SK-N-SH treated with all-trans-retinoic acid at 6 μM for 48 hours (cell line): ENCODE results near the gene SOAT2.
A peak's percentile ranks its signal among the peaks of the same experiment; 100 is the strongest.

ENCODE experiments used
- ATAC-seq: fragments of 200-7000 bp; cut with Tn5 transposase; 3 replicates; pipeline ENCODE4 v1.9.1; 2020; ENCODE audit warnings: mild to moderate bottlenecking, moderate library complexity
- ARNTL ChIP-seq: fragments of 450-650 bp; formaldehyde crosslinking; IDR thresholded peaks from 2 replicates; pipeline ENCODE4 v1.5.0; 2020; ENCODE audit warnings: low read depth, mild to moderate bottlenecking, moderate library complexity, borderline replicate concordance
- BACH2 ChIP-seq: fragments of 250-450 bp; sonication (Bioruptor Pico); IDR thresholded peaks from 2 replicates; pipeline ENCODE4 v1.9.0; 2021; ENCODE audit warnings: mild to moderate bottlenecking, borderline replicate concordance
- CSDC2 ChIP-seq: fragments of 250-450 bp; sonication (Bioruptor Pico); IDR thresholded peaks from 2 replicates; pipeline ENCODE4 v1.5.0; 2020; ENCODE audit warnings: mild to moderate bottlenecking, moderate library complexity
- CSRNP3 ChIP-seq: fragments of 250-450 bp; sonication (Bioruptor Pico); IDR thresholded peaks from 2 replicates; pipeline ENCODE4 v1.5.1; 2021; ENCODE audit warnings: mild to moderate bottlenecking, moderate library complexity
- ESRRG ChIP-seq: fragments of 250-450 bp; sonication (Bioruptor Pico); IDR thresholded peaks from 2 replicates; pipeline ENCODE4 v1.6.1; 2021; ENCODE audit warnings: mild to moderate bottlenecking
- ISL1 ChIP-seq: fragments of 250-450 bp; sonication (Bioruptor Pico); IDR thresholded peaks from 2 replicates; pipeline ENCODE4 v2.1.2; 2022; ENCODE audit warnings: mild to moderate bottlenecking, moderate library complexity
- OSR1 ChIP-seq: fragments of 250-450 bp; sonication (Bioruptor Pico); IDR thresholded peaks from 2 replicates; pipeline ENCODE4 v1.8.0; 2022; ENCODE audit warnings: moderate library complexity, mild to moderate bottlenecking, inconsistent platforms
- RARB ChIP-seq: fragments of 250-450 bp; sonication (Bioruptor Pico); IDR thresholded peaks from 2 replicates; pipeline ENCODE4 v1.8.0; 2021; ENCODE audit warnings: mild to moderate bottlenecking, moderate library complexity
- SNAI2 ChIP-seq: fragments of 250-450 bp; sonication (Bioruptor Pico); IDR thresholded peaks from 2 replicates; pipeline ENCODE4 v1.5.0; 2020; ENCODE audit warnings: mild to moderate bottlenecking, moderate library complexity
- TCF4 ChIP-seq: fragments of 250-450 bp; sonication (Bioruptor Pico); IDR thresholded peaks from 2 replicates; pipeline ENCODE4 v1.8.0; 2021; ENCODE audit warnings: mild to moderate bottlenecking, moderate library complexity, borderline replicate concordance
- TOX ChIP-seq: fragments of 250-450 bp; sonication (Bioruptor Pico); IDR thresholded peaks from 2 replicates; pipeline ENCODE4 v1.8.0; 2021; ENCODE audit warnings: mild to moderate bottlenecking, moderate library complexity, borderline replicate concordance
- TSHZ2 ChIP-seq: fragments of 250-450 bp; sonication (Bioruptor Pico); IDR thresholded peaks from 2 replicates; pipeline ENCODE4 v1.5.0; 2020; ENCODE audit warnings: mild to moderate bottlenecking, moderate library complexity
- ZFP3 ChIP-seq: fragments of 250-450 bp; sonication (Bioruptor Pico); IDR thresholded peaks from 2 replicates; pipeline ENCODE4 v1.5.0; 2020; ENCODE audit warnings: mild to moderate bottlenecking, moderate library complexity
- ZFP30 ChIP-seq: fragments of 450-650 bp; formaldehyde crosslinking; IDR thresholded peaks from 2 replicates; pipeline ENCODE4 v1.5.0; 2022; ENCODE audit warnings: mild to moderate bottlenecking, moderate library complexity
- ZNF565 ChIP-seq: fragments of 450-650 bp; formaldehyde crosslinking; conservative IDR thresholded peaks from 2 replicates; pipeline ENCODE4 v1.5.0; 2020; ENCODE audit warnings: low read depth, mild to moderate bottlenecking, moderate library complexity
- ZNF8 ChIP-seq: fragments of 450-650 bp; formaldehyde crosslinking; IDR thresholded peaks from 2 replicates; pipeline ENCODE4 v1.5.0; 2020; ENCODE audit warnings: mild to moderate bottlenecking, moderate library complexity
- TF ChIP-seq, protein P1 (sequence below): fragments of 250-450 bp; sonication (Bioruptor Pico); IDR thresholded peaks from 2 replicates; pipeline ENCODE4 v1.8.0; 2020; ENCODE audit warnings: mild to moderate bottlenecking, moderate library complexity, borderline replicate concordance
- TF ChIP-seq, protein P2 (sequence below): fragments of 250-450 bp; sonication (Bioruptor Pico); IDR thresholded peaks from 2 replicates; pipeline ENCODE4 v1.8.0; 2021; ENCODE audit warnings: low read depth, mild to moderate bottlenecking, moderate library complexity, borderline replicate concordance

SOAT2 gene

GRCh38 chr12:53070877-53071492, 32.3 kb upstream of the SOAT2 start:
- TF ChIP-seq RARB (CRISPR knock-in tag) (no peak), CSDC2 (CRISPR knock-in tag) (no peak), CSRNP3 (CRISPR knock-in tag) (no peak), TOX (CRISPR knock-in tag) (no peak), TSHZ2 (CRISPR knock-in tag) (no peak), ZNF565 (CRISPR knock-in tag) (no peak), ZNF8 (no peak)
- TF ChIP-seq, protein P1, sequence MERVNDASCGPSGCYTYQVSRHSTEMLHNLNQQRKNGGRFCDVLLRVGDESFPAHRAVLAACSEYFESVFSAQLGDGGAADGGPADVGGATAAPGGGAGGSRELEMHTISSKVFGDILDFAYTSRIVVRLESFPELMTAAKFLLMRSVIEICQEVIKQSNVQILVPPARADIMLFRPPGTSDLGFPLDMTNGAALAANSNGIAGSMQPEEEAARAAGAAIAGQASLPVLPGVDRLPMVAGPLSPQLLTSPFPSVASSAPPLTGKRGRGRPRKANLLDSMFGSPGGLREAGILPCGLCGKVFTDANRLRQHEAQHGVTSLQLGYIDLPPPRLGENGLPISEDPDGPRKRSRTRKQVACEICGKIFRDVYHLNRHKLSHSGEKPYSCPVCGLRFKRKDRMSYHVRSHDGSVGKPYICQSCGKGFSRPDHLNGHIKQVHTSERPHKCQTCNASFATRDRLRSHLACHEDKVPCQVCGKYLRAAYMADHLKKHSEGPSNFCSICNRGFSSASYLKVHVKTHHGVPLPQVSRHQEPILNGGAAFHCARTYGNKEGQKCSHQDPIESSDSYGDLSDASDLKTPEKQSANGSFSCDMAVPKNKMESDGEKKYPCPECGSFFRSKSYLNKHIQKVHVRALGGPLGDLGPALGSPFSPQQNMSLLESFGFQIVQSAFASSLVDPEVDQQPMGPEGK (CRISPR knock-in tag): no peak
- ATAC-seq: peak; percentile 11

GRCh38 chr12:53071591-53072551, 31.4 kb upstream of the SOAT2 start:
- peak; percentile 62 for ATAC-seq
- TF ChIP-seq SNAI2 (CRISPR knock-in tag): peak; percentile 59; the same call in 1 of the 2 replicates
- TF ChIP-seq BACH2: no peak
- no peak for TF ChIP-seq ARNTL (CRISPR knock-in tag)
- TF ChIP-seq TSHZ2 (CRISPR knock-in tag): 0 out of 2 replicates have a peak, but pooled peaks have one; percentile 40
- TF ChIP-seq ZNF565 (CRISPR knock-in tag): no peak
- no peak for TF ChIP-seq ZNF8
- TF ChIP-seq ZFP3 (CRISPR knock-in tag): peak; percentile 37; the same call in 1 of the 2 replicates
- no peak for TF ChIP-seq ZFP30 (CRISPR knock-in tag)
- TF ChIP-seq CSDC2 (CRISPR knock-in tag): 0 out of 2 replicates have a peak, but pooled peaks have one; percentile 31
- TF ChIP-seq TCF4 (CRISPR knock-in tag): no peak
- TF ChIP-seq, protein P2, sequence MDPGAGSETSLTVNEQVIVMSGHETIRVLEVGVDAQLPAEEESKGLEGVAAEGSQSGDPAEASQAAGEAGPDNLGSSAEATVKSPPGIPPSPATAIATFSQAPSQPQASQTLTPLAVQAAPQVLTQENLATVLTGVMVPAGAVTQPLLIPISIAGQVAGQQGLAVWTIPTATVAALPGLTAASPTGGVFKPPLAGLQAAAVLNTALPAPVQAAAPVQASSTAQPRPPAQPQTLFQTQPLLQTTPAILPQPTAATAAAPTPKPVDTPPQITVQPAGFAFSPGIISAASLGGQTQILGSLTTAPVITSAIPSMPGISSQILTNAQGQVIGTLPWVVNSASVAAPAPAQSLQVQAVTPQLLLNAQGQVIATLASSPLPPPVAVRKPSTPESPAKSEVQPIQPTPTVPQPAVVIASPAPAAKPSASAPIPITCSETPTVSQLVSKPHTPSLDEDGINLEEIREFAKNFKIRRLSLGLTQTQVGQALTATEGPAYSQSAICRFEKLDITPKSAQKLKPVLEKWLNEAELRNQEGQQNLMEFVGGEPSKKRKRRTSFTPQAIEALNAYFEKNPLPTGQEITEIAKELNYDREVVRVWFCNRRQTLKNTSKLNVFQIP: no peak
- TF ChIP-seq ISL1 (CRISPR knock-in tag): peak; percentile 15; the same call in 1 of the 2 replicates
- TF ChIP-seq, all 23 proteins: peak for 5

DNA sequence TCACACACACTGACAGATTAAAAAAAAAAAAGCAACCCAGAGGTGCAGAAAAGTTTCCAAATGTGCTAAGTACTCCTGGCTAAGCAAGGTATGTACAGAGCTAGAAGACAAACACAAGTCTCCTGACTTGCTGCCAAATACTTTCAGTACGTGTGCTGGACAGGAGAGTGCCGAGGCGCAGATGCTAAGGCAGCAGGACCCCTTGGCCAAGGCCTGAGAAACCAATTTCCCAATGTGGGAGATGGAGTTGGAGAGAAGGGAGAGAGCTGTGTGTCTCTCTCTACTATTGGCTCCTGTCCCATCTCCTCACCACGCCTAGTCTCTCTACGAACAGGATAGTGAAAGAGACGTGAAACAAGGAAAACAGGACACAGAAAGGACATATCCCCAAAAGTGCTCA, 29.4 kb upstream of the SOAT2 start:
- ATAC-seq: no peak
- TF ChIP-seq ZFP3 (CRISPR knock-in tag) (no peak), ZNF8 (no peak), CSDC2 (CRISPR knock-in tag) (no peak), ISL1 (CRISPR knock-in tag) (no peak), ESRRG (CRISPR knock-in tag) (no peak), ZNF565 (CRISPR knock-in tag) (no peak), TOX (CRISPR knock-in tag) (no peak), OSR1 (CRISPR knock-in tag) (no peak), BACH2 (no peak), TCF4 (CRISPR knock-in tag) (no peak), SNAI2 (CRISPR knock-in tag) (no peak)
- TF ChIP-seq, protein P2: no peak
- TF ChIP-seq, protein P1 (CRISPR knock-in tag): no peak
